Thyroid gland (tissue), 4 donors: Measurements from ENCODE around the gene C11orf54.

Experiments
- CTCF ChIP-seq, 6 experiments: fragments of 200-600 bp in 3 of 6; fragments of 450-650 bp in 3 of 6; sonication (generic) in 3 of 6; IDR thresholded peaks; one replicate each; pipeline ENCODE4 v1.5.1; 2016 to 2019; ENCODE audit warnings: antibody characterized with exemption in 6 of 6, mild to moderate bottlenecking in 2 of 6, inconsistent platforms in 1 of 6, moderate library complexity in 1 of 6
- POLR2A ChIP-seq, 2 donors: fragments of 450-650 bp; IDR thresholded peaks; one replicate each; pipeline ENCODE4 v1.6.1; 2017; ENCODE audit warnings: antibody characterized with exemption in 2 of 2, mild to moderate bottlenecking in 2 of 2, moderate library complexity in 1 of 2

- no peak for TF ChIP-seq CTCF (IDR thresholded peaks at IDR 0.05)
- no peak for TF ChIP-seq POLR2A (IDR thresholded peaks at IDR 0.05)
These were observed 5.8 kb upstream of the C11orf54 start for GRCh38 chr11:93735627-93736026.
